ENCODE data around the gene VEGFA.

The VEGFA gene

GRCh38 chr6:43765776-43766499, 4.1 kb upstream of the VEGFA start:
- Histone ChIP-seq H3K9me3 (ENCODE audit: low read depth, low read length) (no peaks in the 10 kb centered on the region), H3K9ac (ENCODE audit: insufficient read length) (no peak overlapping the region), H3K27ac (no peak overlapping the region), H3K36me3 (ENCODE audit: insufficient read depth, low read length) (no peaks in the 10 kb centered on the region), H3K4me3 (no peak overlapping the region)
- TF ChIP-seq POLR2AphosphoS5 (IDR thresholded peaks at IDR 0.05; ENCODE audit: borderline replicate concordance, low read depth, low read length) (no peak), FOXP2 (optimal IDR thresholded peaks at IDR 0.05; ENCODE audit: control extremely low read depth, extremely low read length, insufficient read depth) (no peak), EZH2 (IDR thresholded peaks at IDR 0.05) (no peak)
- no peak for DNase-seq (ENCODE audit: low read depth, low spot score)

- H3K36me3 ChIP-seq (ENCODE audit: insufficient read depth, low read length), result no peaks in the 10 kb centered on the region
- H3K4me3 ChIP-seq, result no peak overlapping the region
- DNase-seq (ENCODE audit: low read depth, low spot score), result no peak
- no peak overlapping the region for H3K27ac ChIP-seq
- TF ChIP-seq POLR2AphosphoS5 (IDR thresholded peaks at IDR 0.05; ENCODE audit: borderline replicate concordance, low read depth, low read length), result no peak
- H3K9me3 ChIP-seq (ENCODE audit: low read depth, low read length), result no peaks in the 10 kb centered on the region
- H3K9ac ChIP-seq (ENCODE audit: insufficient read length), result no peak overlapping the region
These were observed 3.5 kb upstream of the VEGFA start for GRCh38 chr6:43766500-43766853.

GRCh38 chr6:43766964-43767461, 3.0 kb upstream of the VEGFA start:
- Histone ChIP-seq H3K9ac (ENCODE audit: insufficient read length) (no peak overlapping the region), H3K36me3 (ENCODE audit: insufficient read depth, low read length) (no peaks in the 10 kb centered on the region; the same call in 1 of the 2 replicates), H3K4me3 (no peak overlapping the region), H3K27ac (no peak overlapping the region), H3K9me3 (ENCODE audit: low read depth, low read length) (no peaks in the 10 kb centered on the region)
- DNase-seq (ENCODE audit: low read depth, low spot score), result no peak
- TF ChIP-seq EZH2 (IDR thresholded peaks at IDR 0.05), result no peak
- no peak for TF ChIP-seq POLR2AphosphoS5 (IDR thresholded peaks at IDR 0.05; ENCODE audit: borderline replicate concordance, low read depth, low read length)
- TF ChIP-seq FOXP2 (optimal IDR thresholded peaks at IDR 0.05; ENCODE audit: control extremely low read depth, extremely low read length, insufficient read depth), result no peak

DNA sequence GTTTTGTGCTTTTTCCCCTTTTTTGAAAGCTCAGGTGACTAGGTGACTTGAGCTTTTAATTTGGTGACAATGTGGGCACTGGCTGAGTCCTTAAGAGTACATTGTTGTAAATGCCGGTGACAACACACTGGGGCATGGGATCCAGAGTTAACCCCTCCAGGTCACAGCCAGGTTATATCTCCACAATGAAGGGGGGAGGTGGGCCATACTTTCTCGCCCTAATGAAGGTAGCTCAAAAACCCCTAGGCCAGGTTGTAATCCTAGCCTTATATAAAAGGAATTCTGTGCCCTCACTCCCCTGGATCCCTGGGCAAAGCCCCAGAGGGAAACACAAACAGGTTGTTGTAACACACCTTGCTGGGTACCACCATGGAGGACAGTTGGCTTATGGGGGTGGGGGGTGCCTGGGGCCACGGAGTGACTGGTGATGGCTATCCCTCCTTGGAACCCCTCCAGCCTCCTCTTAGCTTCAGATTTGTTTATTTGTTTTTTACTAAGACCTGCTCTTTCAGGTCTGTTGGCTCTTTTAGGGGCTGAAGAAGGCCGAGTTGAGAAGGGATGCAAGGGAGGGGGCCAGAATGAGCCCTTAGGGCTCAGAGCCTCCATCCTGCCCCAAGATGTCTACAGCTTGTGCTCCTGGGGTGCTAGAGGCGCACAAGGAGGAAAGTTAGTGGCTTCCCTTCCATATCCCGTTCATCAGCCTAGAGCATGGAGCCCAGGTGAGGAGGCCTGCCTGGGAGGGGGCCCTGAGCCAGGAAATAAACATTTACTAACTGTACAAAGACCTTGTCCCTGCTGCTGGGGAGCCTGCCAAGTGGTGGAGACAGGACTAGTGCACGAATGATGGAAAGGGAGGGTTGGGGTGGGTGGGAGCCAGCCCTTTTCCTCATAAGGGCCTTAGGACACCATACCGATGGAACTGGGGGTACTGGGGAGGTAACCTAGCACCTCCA, 2.2 kb upstream of the VEGFA start:
- no peak overlapping the region for H3K9ac ChIP-seq (ENCODE audit: insufficient read length)
- no peak overlapping the region for H3K4me3 ChIP-seq
- TF ChIP-seq EZH2 (IDR thresholded peaks at IDR 0.05), result no peak
- no peak for TF ChIP-seq FOXP2 (optimal IDR thresholded peaks at IDR 0.05; ENCODE audit: control extremely low read depth, extremely low read length, insufficient read depth)
- TF ChIP-seq POLR2AphosphoS5 (IDR thresholded peaks at IDR 0.05; ENCODE audit: borderline replicate concordance, low read depth, low read length), result no peak
- H3K36me3 ChIP-seq (ENCODE audit: insufficient read depth, low read length), result peaks cover 8% of the 10 kb centered on the region; the same call in 1 of the 2 replicates
- DNase-seq (ENCODE audit: low read depth, low spot score), result no peak
- H3K27ac ChIP-seq, result no peak overlapping the region
- H3K9me3 ChIP-seq (ENCODE audit: low read depth, low read length), result no peaks in the 10 kb centered on the region

DNA sequence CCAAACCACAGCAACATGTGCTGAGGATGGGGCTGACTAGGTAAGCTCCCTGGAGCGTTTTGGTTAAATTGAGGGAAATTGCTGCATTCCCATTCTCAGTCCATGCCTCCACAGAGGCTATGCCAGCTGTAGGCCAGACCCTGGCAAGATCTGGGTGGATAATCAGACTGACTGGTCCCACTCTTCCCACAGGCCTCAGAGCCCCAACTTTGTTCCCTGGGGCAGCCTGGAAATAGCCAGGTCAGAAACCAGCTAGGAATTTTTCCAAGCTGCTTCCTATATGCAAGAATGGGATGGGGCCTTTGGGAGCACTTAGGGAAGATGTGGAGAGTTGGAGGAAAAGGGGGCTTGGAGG, 1.5 kb upstream of the VEGFA start:
- Histone ChIP-seq H3K4me3 (no peak overlapping the region), H3K9me3 (ENCODE audit: low read depth, low read length) (no peaks in the 10 kb centered on the region), H3K36me3 (ENCODE audit: insufficient read depth, low read length) (peaks cover 10% of the 10 kb centered on the region; the same call in 1 of the 2 replicates), H3K9ac (ENCODE audit: insufficient read length) (no peak overlapping the region), H3K27ac (no peak overlapping the region)
- no peak for DNase-seq (ENCODE audit: low read depth, low spot score)
- TF ChIP-seq FOXP2 (optimal IDR thresholded peaks at IDR 0.05; ENCODE audit: control extremely low read depth, extremely low read length, insufficient read depth), result no peak
- TF ChIP-seq EZH2 (IDR thresholded peaks at IDR 0.05), result no peak
- TF ChIP-seq POLR2AphosphoS5 (IDR thresholded peaks at IDR 0.05; ENCODE audit: borderline replicate concordance, low read depth, low read length), result no peak

GRCh38 chr6:43768983-43769525, 957 bp upstream of the VEGFA start:
- H3K36me3 ChIP-seq (ENCODE audit: insufficient read depth, low read length), result peaks cover 12% of the 10 kb centered on the region
- no peak for TF ChIP-seq FOXP2 (optimal IDR thresholded peaks at IDR 0.05; ENCODE audit: control extremely low read depth, extremely low read length, insufficient read depth)
- TF ChIP-seq EZH2 (IDR thresholded peaks at IDR 0.05), result no peak
- peak overlapping the region; percentile 96; the same call in 1 of the 2 replicates for H3K4me3 ChIP-seq
- no peak for DNase-seq (ENCODE audit: low read depth, low spot score)
- no peak overlapping the region for H3K27ac ChIP-seq
- no peaks in the 10 kb centered on the region for H3K9me3 ChIP-seq (ENCODE audit: low read depth, low read length)
- no peak overlapping the region for H3K9ac ChIP-seq (ENCODE audit: insufficient read length)

DNA sequence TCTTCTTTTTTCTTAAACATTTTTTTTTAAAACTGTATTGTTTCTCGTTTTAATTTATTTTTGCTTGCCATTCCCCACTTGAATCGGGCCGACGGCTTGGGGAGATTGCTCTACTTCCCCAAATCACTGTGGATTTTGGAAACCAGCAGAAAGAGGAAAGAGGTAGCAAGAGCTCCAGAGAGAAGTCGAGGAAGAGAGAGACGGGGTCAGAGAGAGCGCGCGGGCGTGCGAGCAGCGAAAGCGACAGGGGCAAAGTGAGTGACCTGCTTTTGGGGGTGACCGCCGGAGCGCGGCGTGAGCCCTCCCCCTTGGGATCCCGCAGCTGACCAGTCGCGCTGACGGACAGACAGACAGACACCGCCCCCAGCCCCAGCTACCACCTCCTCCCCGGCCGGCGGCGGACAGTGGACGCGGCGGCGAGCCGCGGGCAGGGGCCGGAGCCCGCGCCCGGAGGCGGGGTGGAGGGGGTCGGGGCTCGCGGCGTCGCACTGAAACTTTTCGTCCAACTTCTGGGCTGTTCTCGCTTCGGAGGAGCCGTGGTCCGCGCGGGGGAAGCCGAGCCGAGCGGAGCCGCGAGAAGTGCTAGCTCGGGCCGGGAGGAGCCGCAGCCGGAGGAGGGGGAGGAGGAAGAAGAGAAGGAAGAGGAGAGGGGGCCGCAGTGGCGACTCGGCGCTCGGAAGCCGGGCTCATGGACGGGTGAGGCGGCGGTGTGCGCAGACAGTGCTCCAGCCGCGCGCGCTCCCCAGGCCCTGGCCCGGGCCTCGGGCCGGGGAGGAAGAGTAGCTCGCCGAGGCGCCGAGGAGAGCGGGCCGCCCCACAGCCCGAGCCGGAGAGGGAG, 580 bp downstream of the VEGFA start:
- no peak for TF ChIP-seq POLR2AphosphoS5 (IDR thresholded peaks at IDR 0.05; ENCODE audit: borderline replicate concordance, low read depth, low read length)
- no peak for TF ChIP-seq EZH2 (IDR thresholded peaks at IDR 0.05)
- no peak for TF ChIP-seq FOXP2 (optimal IDR thresholded peaks at IDR 0.05; ENCODE audit: control extremely low read depth, extremely low read length, insufficient read depth)
- DNase-seq (ENCODE audit: low read depth, low spot score), result no peak
- peaks cover 26% of the 10 kb centered on the region for H3K36me3 ChIP-seq (ENCODE audit: insufficient read depth, low read length)

More for the DNA sequence above, 580 bp downstream of the VEGFA start:
- Histone ChIP-seq H3K9ac (ENCODE audit: insufficient read length) (peak overlapping the region; percentile 93), H3K27ac (peak overlapping the region; percentile 6; the same call in 1 of the 2 replicates), H3K9me3 (ENCODE audit: low read depth, low read length) (no peaks in the 10 kb centered on the region), H3K4me3 (peak overlapping the region; percentile 96)

Data from SK-N-MC (cell line).